ENCODE results near the gene WSB2.

WSB2 gene

GRCh38 chr12:118098911-118099671 lies 38.1 kb upstream of the WSB2 start:
- no peaks in the 10 kb centered on the region for H4K20me1 ChIP-seq (ENCODE audit: control insufficient read depth, insufficient read depth, low read depth, low read length)
- no peaks in the 10 kb centered on the region for H3K9me2 ChIP-seq (replicated peaks; ENCODE audit: control insufficient read depth, low read length)
- H3K36me3 ChIP-seq (ENCODE audit: control insufficient read depth, low read length) = no peaks in the 10 kb centered on the region
- peaks cover 13% of the 10 kb centered on the region for H3K4me1 ChIP-seq (ENCODE audit: control insufficient read depth, low read length)
- no peak overlapping the region for H3K4me2 ChIP-seq (ENCODE audit: low read length)
- H3K4me3 ChIP-seq (ENCODE audit: low read length) = no peak overlapping the region
- TF ChIP-seq CTCF (IDR thresholded peaks at IDR 0.05; ENCODE audit: low read depth, low read length, poor library complexity, severe bottlenecking) (no peak), EZH2phosphoT487 (IDR thresholded peaks at IDR 0.05; ENCODE audit: borderline replicate concordance, low read length) (no peak)
- no peaks in the 10 kb centered on the region for H3F3A ChIP-seq (ENCODE audit: control insufficient read depth, insufficient read depth)
- peaks cover 41% of the 10 kb centered on the region for H3K27me3 ChIP-seq (ENCODE audit: control insufficient read depth, low read length)
- no peaks in the 10 kb centered on the region for H3K79me2 ChIP-seq (ENCODE audit: control insufficient read depth, low read length)
- H3K27ac ChIP-seq (ENCODE audit: low read depth, low read length) = no peak overlapping the region
- no peaks in the 10 kb centered on the region for H3K9me3 ChIP-seq (ENCODE audit: control insufficient read depth, insufficient read depth, low read length)

GRCh38 chr12:118098401-118098800 lies 37.4 kb upstream of the WSB2 start:
- H3F3A ChIP-seq (ENCODE audit: control insufficient read depth, insufficient read depth) = no peaks in the 10 kb centered on the region
- H3K27me3 ChIP-seq (ENCODE audit: control insufficient read depth, low read length) = peaks cover 34% of the 10 kb centered on the region
- no peak overlapping the region for H3K27ac ChIP-seq (ENCODE audit: low read depth, low read length)
- no peaks in the 10 kb centered on the region for H4K20me1 ChIP-seq (ENCODE audit: control insufficient read depth, insufficient read depth, low read depth, low read length)
- H3K79me2 ChIP-seq (ENCODE audit: control insufficient read depth, low read length) = no peaks in the 10 kb centered on the region
- no peak for TF ChIP-seq CTCF (IDR thresholded peaks at IDR 0.05; ENCODE audit: low read depth, low read length, poor library complexity, severe bottlenecking)
- TF ChIP-seq EZH2phosphoT487 (IDR thresholded peaks at IDR 0.05; ENCODE audit: borderline replicate concordance, low read length) = no peak
- no peaks in the 10 kb centered on the region for H3K9me3 ChIP-seq (ENCODE audit: control insufficient read depth, insufficient read depth, low read length)
- peaks cover 6% of the 10 kb centered on the region for H3K4me1 ChIP-seq (ENCODE audit: control insufficient read depth, low read length)
- no peaks in the 10 kb centered on the region for H3K36me3 ChIP-seq (ENCODE audit: control insufficient read depth, low read length)
- no peaks in the 10 kb centered on the region for H3K9me2 ChIP-seq (replicated peaks; ENCODE audit: control insufficient read depth, low read length)
- no peak overlapping the region for H3K4me3 ChIP-seq (ENCODE audit: low read length)
- no peak overlapping the region for H3K4me2 ChIP-seq (ENCODE audit: low read length)

GRCh38 chr12:118094039-118094438 lies 33.1 kb upstream of the WSB2 start:
- Histone ChIP-seq H4K20me1 (ENCODE audit: control insufficient read depth, insufficient read depth, low read depth, low read length) (no peaks in the 10 kb centered on the region), H3K27me3 (ENCODE audit: control insufficient read depth, low read length) (peaks cover 6% of the 10 kb centered on the region), H3K4me1 (ENCODE audit: control insufficient read depth, low read length) (no peaks in the 10 kb centered on the region), H3K9me3 (ENCODE audit: control insufficient read depth, insufficient read depth, low read length) (no peaks in the 10 kb centered on the region), H3K9me2 (replicated peaks; ENCODE audit: control insufficient read depth, low read length) (no peaks in the 10 kb centered on the region), H3K36me3 (ENCODE audit: control insufficient read depth, low read length) (no peaks in the 10 kb centered on the region), H3K4me2 (ENCODE audit: low read length) (no peak overlapping the region), H3K4me3 (ENCODE audit: low read length) (no peak overlapping the region), H3F3A (ENCODE audit: control insufficient read depth, insufficient read depth) (no peaks in the 10 kb centered on the region), H3K27ac (ENCODE audit: low read depth, low read length) (no peak overlapping the region), H3K79me2 (ENCODE audit: control insufficient read depth, low read length) (no peaks in the 10 kb centered on the region)
- TF ChIP-seq EZH2phosphoT487 (IDR thresholded peaks at IDR 0.05; ENCODE audit: borderline replicate concordance, low read length) = no peak
- TF ChIP-seq CTCF (IDR thresholded peaks at IDR 0.05; ENCODE audit: low read depth, low read length, poor library complexity, severe bottlenecking) = no peak

Data from DOHH2 (cell line).